GM12892 (cell line): ENCODE results near the gene COPS4.

Experiments used
- POLR2A ChIP-seq: IDR thresholded peaks from 2 replicates; pipeline ENCODE4 v1.6.1; 2011; ENCODE audit warnings: low read depth, low read length, control low read depth
- POLR2AphosphoS5 ChIP-seq: IDR thresholded peaks from 2 replicates; pipeline ENCODE4 v1.6.1; 2011; ENCODE audit warnings: low read depth, low read length, control low read depth
- TAF1 ChIP-seq: IDR thresholded peaks from 2 replicates; pipeline ENCODE4 v1.6.1; 2011; ENCODE audit warnings: low read depth, mild to moderate bottlenecking, control low read depth, low read length, borderline replicate concordance

GRCh38 chr4:82989575-82990429 is 45.2 kb upstream of the COPS4 start:
- TF ChIP-seq POLR2AphosphoS5 (no peak), POLR2A (no peak), TAF1 (no peak)
